Breast epithelium (tissue), 4 donors: ENCODE data around the gene ABCC6. TPM values are rescaled to one million over a fixed set of nuclear protein-coding genes. Genes with fewer than 3 reads are reported as not detected.
"Not testable (repeated sequence)": the region's sequence is repeated elsewhere in the genome, so short reads cannot be mapped to it uniquely, and the experiment has no call there.

Source experiments
- DNase-seq, 2 donors: peaks; one replicate each; pipeline ENCODE4 v3.0.0-alpha.2; 2019; ENCODE audit warnings: low spot score in 2 of 2
- H3K27ac ChIP-seq, 2 donors: fragments of 200-600 bp; sonication (generic) in 1 of 2; one replicate each; pipeline ENCODE4 v1.5.1; 2016 to 2019; ENCODE audit warnings: mild to moderate bottlenecking in 1 of 2
- H3K27me3 ChIP-seq, 2 donors: fragments of 200-600 bp; sonication (generic) in 1 of 2; one replicate each; pipeline versions ENCODE4 v1.5.1 to v1.6.0; 2017 to 2019; ENCODE audit warnings: control low read depth in 1 of 2, mild to moderate bottlenecking in 1 of 2
- H3K36me3 ChIP-seq: fragments of 200-600 bp; one replicate; pipeline ENCODE4 v1.5.1; 2019
- H3K4me1 ChIP-seq, 2 donors: fragments of 200-600 bp; sonication (generic); one replicate each; pipeline ENCODE4 v1.5.1; 2016 to 2019; ENCODE audit warnings: control low read depth in 1 of 2
- H3K4me3 ChIP-seq, 3 donors: fragments of 200-600 bp; sonication (generic); 1 replicate in 2 of 3; 2 replicates in 1 of 3; pipeline ENCODE4 v1.5.1; 2016 to 2019; ENCODE audit warnings: mild to moderate bottlenecking in 3 of 3, moderate library complexity in 2 of 3
- H3K9me3 ChIP-seq, 2 donors: fragments of 200-600 bp; sonication (generic) in 1 of 2; one replicate each; pipeline ENCODE4 v1.5.1; 2016 to 2019; ENCODE audit warnings: control low read depth in 1 of 2
- POLR2A ChIP-seq: fragments of 450-650 bp; IDR thresholded peaks from one replicate; pipeline ENCODE4 v1.6.1; 2016; ENCODE audit warnings: antibody characterized with exemption, mild to moderate bottlenecking, moderate library complexity
- POLR2AphosphoS5 ChIP-seq, 3 donors: sonication (generic); formaldehyde crosslinking; IDR thresholded peaks; one replicate each; pipeline ENCODE4 v1.6.1; 2017; ENCODE audit warnings: antibody characterized with exemption in 3 of 3
- intact Hi-C: fragments of 100-400 bp; cut with DNase I; formaldehyde crosslinking; loops from one replicate; pipeline ENCODE4 v1.15.1; 2023; ENCODE audit warnings: low total_unique reads
- total RNA-seq, 3 donors: library from RNA; depleted of rRNA; stranded (reverse); fragments of >200 nt; gene quantifications; one replicate each; pipeline ENCODE4 v1.1.0, GENCODE V29; 2016
- TF ChIP-seq, protein P1 (sequence below), 3 donors: fragments of 450-650 bp; IDR thresholded peaks; one replicate each; pipeline ENCODE4 v1.5.1; 2016 to 2017; ENCODE audit warnings: antibody characterized with exemption in 3 of 3, mild to moderate bottlenecking in 3 of 3, moderate library complexity in 3 of 3

Gene ABCC6
- total RNA-seq, 3 donors from 2014 or later, result 3.6 to 4.2 (median 3.8) TPM

DNA sequence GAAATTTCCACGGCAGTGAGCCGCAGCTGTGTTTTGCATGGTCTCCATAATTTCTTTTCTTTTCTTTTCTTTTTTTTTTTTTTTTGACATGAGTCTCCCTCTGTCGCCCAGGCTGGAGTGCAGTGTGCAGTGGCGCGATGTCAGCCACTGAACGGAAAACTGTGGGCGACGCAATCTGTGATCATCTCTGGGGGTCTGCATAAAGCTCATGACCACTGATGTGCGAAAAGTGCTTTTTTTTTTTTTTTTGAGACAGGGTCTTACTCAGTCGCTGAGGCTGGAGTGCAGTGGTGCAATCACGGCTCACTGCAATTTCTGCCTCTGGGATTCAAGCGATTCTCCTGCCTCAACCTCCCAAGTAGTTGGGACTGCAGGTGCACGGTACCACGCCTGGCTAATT, 117.6 kb downstream of the ABCC6 start:
- Histone ChIP-seq H3K4me3 (no peak overlapping the region), H3K4me1 (no peaks in the 10 kb centered on the region), H3K9me3 (no peaks in the 10 kb centered on the region), H3K27me3 (no peaks in the 10 kb centered on the region), H3K27ac (no peak overlapping the region), H3K36me3 (no peaks in the 10 kb centered on the region)
- no peak for DNase-seq
- no peak for TF ChIP-seq POLR2AphosphoS5 (IDR thresholded peaks at IDR 0.05)
- no peak for TF ChIP-seq POLR2A
- TF ChIP-seq, protein P1, sequence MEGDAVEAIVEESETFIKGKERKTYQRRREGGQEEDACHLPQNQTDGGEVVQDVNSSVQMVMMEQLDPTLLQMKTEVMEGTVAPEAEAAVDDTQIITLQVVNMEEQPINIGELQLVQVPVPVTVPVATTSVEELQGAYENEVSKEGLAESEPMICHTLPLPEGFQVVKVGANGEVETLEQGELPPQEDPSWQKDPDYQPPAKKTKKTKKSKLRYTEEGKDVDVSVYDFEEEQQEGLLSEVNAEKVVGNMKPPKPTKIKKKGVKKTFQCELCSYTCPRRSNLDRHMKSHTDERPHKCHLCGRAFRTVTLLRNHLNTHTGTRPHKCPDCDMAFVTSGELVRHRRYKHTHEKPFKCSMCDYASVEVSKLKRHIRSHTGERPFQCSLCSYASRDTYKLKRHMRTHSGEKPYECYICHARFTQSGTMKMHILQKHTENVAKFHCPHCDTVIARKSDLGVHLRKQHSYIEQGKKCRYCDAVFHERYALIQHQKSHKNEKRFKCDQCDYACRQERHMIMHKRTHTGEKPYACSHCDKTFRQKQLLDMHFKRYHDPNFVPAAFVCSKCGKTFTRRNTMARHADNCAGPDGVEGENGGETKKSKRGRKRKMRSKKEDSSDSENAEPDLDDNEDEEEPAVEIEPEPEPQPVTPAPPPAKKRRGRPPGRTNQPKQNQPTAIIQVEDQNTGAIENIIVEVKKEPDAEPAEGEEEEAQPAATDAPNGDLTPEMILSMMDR (IDR thresholded peaks at IDR 0.05), result no peak
- intact Hi-C loops, result no loop called here

DNA sequence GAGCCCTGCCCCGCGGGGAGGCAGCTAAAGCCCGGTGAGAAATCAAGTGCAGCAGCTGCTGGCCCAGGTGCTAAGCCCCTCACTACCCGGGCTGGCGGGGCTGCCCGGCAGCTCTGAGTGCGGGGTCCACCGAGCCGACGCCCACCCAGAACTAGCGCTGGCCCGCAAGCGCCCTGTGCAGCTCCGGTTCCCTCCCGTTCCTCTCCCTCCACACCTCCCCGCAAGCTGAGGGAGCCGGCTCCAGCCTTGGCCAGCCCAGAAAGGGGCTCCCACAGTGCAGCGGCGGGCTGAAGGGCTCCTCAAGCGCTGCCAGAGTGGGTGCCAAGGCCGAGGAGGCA, 118.5 kb downstream of the ABCC6 start:
- intact Hi-C loops, H3K9me3 ChIP-seq, H3K4me3 ChIP-seq, H3K27ac ChIP-seq, H3K36me3 ChIP-seq, H3K27me3 ChIP-seq, DNase-seq, H3K4me1 ChIP-seq: not testable (repeated sequence)

DNA sequence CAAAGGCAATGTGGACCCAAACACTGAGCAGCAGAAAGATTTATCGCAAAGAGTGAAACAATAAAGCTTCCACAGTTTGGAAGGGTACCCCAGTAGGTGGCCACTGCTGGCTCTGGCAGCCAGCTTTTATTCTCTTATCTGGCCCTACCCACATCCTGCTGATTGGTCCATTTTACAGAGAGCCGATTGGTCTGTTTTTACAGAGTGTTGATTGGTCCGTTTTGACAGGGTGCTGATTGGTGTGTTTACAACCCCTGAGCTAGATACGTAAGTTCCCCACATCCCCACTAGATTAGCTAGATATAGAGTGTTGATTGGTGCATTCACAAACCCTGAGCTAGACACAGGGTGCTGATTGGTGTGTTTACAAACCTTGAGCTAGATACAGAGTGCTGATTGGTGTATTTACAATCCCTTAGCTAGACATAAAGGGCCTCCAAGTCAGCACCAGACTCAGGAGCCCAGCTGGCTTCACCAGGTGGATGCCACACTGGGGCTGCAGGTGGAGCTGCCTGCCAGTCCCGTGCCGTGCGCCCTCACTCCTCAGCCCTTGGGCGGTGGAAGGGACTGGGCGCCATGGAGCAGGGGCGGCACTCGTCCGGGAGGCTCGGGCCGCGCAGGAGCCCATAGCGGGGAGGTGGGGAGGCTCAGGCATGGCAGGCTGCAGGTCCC, 119.0 kb downstream of the ABCC6 start:
- H3K9me3 ChIP-seq, H3K4me3 ChIP-seq, DNase-seq, H3K27ac ChIP-seq, H3K27me3 ChIP-seq, H3K4me1 ChIP-seq, H3K36me3 ChIP-seq, intact Hi-C loops: not testable (repeated sequence)

DNA sequence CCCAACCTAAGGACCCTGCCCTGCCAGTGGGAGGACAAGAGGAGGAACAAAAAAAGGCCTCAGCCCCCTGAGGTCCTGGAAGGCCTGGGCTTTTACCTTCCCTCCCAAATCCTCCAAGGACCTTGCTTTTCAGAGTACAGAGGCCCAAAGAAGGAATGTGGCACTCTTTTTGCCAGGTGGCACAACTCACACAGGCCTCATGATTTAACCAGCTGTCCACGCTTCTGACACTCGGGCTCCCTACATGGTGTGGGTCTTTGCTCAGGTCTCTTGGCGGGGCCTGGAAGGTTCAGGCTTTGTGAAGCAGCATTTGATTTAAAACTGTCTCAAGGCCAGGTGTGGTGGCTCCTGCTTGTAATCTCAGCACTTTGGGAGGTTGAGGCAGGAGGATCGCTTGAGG, 120.6 kb downstream of the ABCC6 start:
- no peaks in the 10 kb centered on the region for H3K9me3 ChIP-seq
- intact Hi-C loops, result no loop called here
- no peaks in the 10 kb centered on the region for H3K27me3 ChIP-seq
- no peak for DNase-seq
- H3K4me3 ChIP-seq, result no peak overlapping the region
- TF ChIP-seq POLR2A, result no peak
- TF ChIP-seq, protein P1 (IDR thresholded peaks at IDR 0.05), result no peak
- no peak for TF ChIP-seq POLR2AphosphoS5 (IDR thresholded peaks at IDR 0.05)
- no peak overlapping the region for H3K27ac ChIP-seq
- H3K36me3 ChIP-seq, result no peaks in the 10 kb centered on the region
- H3K4me1 ChIP-seq, result no peaks in the 10 kb centered on the region

DNA sequence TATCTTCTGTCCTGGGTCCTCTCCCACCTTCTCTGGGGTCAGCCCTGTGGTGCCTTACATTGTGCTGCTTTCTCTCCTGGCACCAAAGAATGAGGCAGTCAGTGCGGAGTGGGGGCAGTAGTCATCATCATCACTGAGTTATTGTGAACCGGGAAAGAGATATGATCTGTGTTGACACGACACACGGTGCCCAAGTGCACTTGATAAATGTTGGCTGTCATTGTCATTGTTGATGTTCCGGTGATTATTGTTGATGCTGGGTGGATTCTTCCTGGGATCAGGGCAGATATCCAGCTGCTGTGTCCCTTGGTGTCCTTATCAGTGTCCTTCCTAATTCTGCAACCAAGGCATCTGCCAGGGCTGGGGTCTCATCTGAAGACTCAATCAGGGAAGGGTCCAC, 121.7 kb downstream of the ABCC6 start:
- Histone ChIP-seq H3K27me3 (no peaks in the 10 kb centered on the region), H3K9me3 (no peaks in the 10 kb centered on the region), H3K4me3 (no peak overlapping the region), H3K4me1 (no peaks in the 10 kb centered on the region), H3K27ac (no peak overlapping the region), H3K36me3 (no peaks in the 10 kb centered on the region)
- TF ChIP-seq, protein P1 (IDR thresholded peaks at IDR 0.05), result no peak
- TF ChIP-seq POLR2A (no peak), POLR2AphosphoS5 (IDR thresholded peaks at IDR 0.05) (no peak)
- no peak for DNase-seq
- intact Hi-C loops, result no loop called here

DNA sequence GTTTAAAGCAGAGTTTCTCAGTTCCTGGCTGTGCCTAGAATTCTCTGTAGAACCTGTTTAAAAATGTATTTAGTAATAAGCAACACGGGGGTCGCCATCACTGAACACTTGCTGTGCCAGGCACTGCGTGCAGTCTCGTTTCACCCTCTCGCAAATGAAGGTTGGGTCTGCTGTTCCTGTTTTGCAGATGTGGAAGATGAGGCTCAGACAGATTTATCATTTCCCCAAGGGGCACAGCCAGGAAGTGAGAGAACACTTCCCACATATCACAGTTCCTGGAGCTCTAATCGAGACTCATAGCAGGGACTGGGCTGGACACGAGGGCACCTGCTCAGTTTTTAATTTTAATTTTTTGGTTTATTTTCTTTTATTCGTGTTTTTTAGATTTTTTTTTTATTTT, 122.7 kb downstream of the ABCC6 start:
- Histone ChIP-seq H3K4me1 (no peaks in the 10 kb centered on the region), H3K9me3 (no peaks in the 10 kb centered on the region), H3K36me3 (no peaks in the 10 kb centered on the region), H3K27me3 (no peaks in the 10 kb centered on the region), H3K4me3 (no peak overlapping the region), H3K27ac (no peak overlapping the region)
- DNase-seq, result no peak
- intact Hi-C loops, result no loop called here
- TF ChIP-seq POLR2AphosphoS5 (IDR thresholded peaks at IDR 0.05) (no peak), POLR2A (no peak)
- TF ChIP-seq, protein P1 (IDR thresholded peaks at IDR 0.05), result no peak
